ENCODE data around the gene LRIG1. TPM values are rescaled to one million over a fixed set of nuclear protein-coding genes. Genes with fewer than 3 reads are reported as not detected.
A peak's percentile ranks its signal among the peaks of the same experiment; 100 is the strongest.

The LRIG1 gene
- total and polyA plus RNA-seq, 5 experiments from 2014 or later = 4.9 to 13.0 (median 11.1) TPM

GRCh38 chr3:66531256-66531655, 30.4 kb upstream of the LRIG1 start:
- no peaks in the 10 kb centered on the region for H3K36me3 Mint-ChIP-seq
- no peaks in the 10 kb centered on the region for H3K4me1 Mint-ChIP-seq
- H3K9me3 Mint-ChIP-seq = no peaks in the 10 kb centered on the region
- no peak for DNase-seq
- ATAC-seq = no peak
- H3K27ac Mint-ChIP-seq = no peak overlapping the region
- POLR2A ChIA-PET = no interaction called here
- H3K27me3 Mint-ChIP-seq = peaks cover 0 to 4% (median 3%) of the 10 kb centered on the region in 5 donors
- H3K4me3 Mint-ChIP-seq = no peak overlapping the region

- H3K36me3 Mint-ChIP-seq = no peaks in the 10 kb centered on the region
- DNase-seq (no peak), ATAC-seq (no peak)
- H3K27ac Mint-ChIP-seq = no peak overlapping the region
- no peaks in the 10 kb centered on the region for H3K9me3 Mint-ChIP-seq
- H3K4me3 Mint-ChIP-seq = no peak overlapping the region
- peaks cover 7 to 32% (median 11%) of the 10 kb centered on the region in 5 donors for H3K27me3 Mint-ChIP-seq
- POLR2A ChIA-PET = no interaction called here
- peaks cover 0 to 6% (median 5%) of the 10 kb centered on the region in 4 donors for H3K4me1 Mint-ChIP-seq
Measured at GRCh38 chr3:66527246-66527645, 26.4 kb upstream of the LRIG1 start.

GRCh38 chr3:66525771-66526170, 24.9 kb upstream of the LRIG1 start:
- Mint-ChIP-seq H3K4me3 (no peak overlapping the region), H3K36me3 (no peaks in the 10 kb centered on the region), H3K4me1 (peaks cover 0 to 6% (median 5%) of the 10 kb centered on the region in 4 donors), H3K9me3 (no peaks in the 10 kb centered on the region), H3K27me3 (peaks cover 7 to 32% (median 11%) of the 10 kb centered on the region in 5 donors), H3K27ac (no peak overlapping the region)
- ATAC-seq (no peak), DNase-seq (no peak)
- POLR2A ChIA-PET = no interaction called here

GRCh38 chr3:66520724-66521123, 19.9 kb upstream of the LRIG1 start:
- Mint-ChIP-seq H3K36me3 (no peaks in the 10 kb centered on the region), H3K27ac (no peak overlapping the region), H3K4me1 (peaks cover 0 to 6% (median 5%) of the 10 kb centered on the region in 4 donors), H3K9me3 (no peaks in the 10 kb centered on the region), H3K4me3 (no peak overlapping the region), H3K27me3 (peaks cover 10 to 41% (median 13%) of the 10 kb centered on the region in 5 donors)
- DNase-seq (no peak), ATAC-seq (no peak)
- POLR2A ChIA-PET = no interaction called here

DNA sequence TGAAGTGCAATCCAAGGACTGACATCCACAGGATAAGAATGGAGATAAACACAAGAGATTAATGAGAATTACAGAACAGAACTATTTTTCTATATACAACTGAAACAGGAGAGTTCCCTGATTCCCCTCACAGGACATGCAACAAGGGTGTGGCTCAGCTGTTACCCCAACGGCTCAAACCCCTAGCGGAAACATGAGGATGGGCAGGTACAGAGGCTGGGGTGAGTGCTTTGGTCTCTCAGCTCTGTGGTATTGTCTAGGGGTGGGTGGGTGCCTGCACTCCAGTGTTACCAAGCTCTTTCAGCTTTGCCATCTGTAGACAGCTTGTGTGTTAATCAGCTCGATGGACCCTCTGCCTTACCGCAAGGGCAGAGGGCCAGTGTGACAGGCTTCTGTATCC, 17.8 kb upstream of the LRIG1 start:
- no peaks in the 10 kb centered on the region for H3K36me3 Mint-ChIP-seq
- ATAC-seq = no peak
- peak overlapping the region in 1 of 10 donors; percentile 43 for H3K27ac Mint-ChIP-seq
- H3K4me1 Mint-ChIP-seq = no peaks in the 10 kb centered on the region
- H3K9me3 Mint-ChIP-seq = no peaks in the 10 kb centered on the region
- no peak for DNase-seq
- no peak overlapping the region for H3K4me3 Mint-ChIP-seq
- H3K27me3 Mint-ChIP-seq = peaks cover 4 to 31% (median 7%) of the 10 kb centered on the region in 5 donors
- POLR2A ChIA-PET = no interaction called here

- Mint-ChIP-seq H3K36me3 (no peaks in the 10 kb centered on the region), H3K4me3 (no peak overlapping the region), H3K27me3 (peaks cover 5 to 30% (median 8%) of the 10 kb centered on the region in 5 donors), H3K27ac (no peak overlapping the region), H3K4me1 (no peaks in the 10 kb centered on the region), H3K9me3 (no peaks in the 10 kb centered on the region)
- POLR2A ChIA-PET = no interaction called here
- DNase-seq = no peak
- no peak for ATAC-seq
Measured at GRCh38 chr3:66518126-66518525, 17.3 kb upstream of the LRIG1 start.

- Mint-ChIP-seq H3K36me3 (no peaks in the 10 kb centered on the region), H3K4me1 (no peaks in the 10 kb centered on the region), H3K27me3 (peaks cover 3 to 30% (median 9%) of the 10 kb centered on the region in 5 donors), H3K9me3 (no peaks in the 10 kb centered on the region), H3K4me3 (no peak overlapping the region), H3K27ac (no peak overlapping the region)
- POLR2A ChIA-PET = no interaction called here
- ATAC-seq (no peak), DNase-seq (no peak)
Measured at GRCh38 chr3:66517241-66517640, 16.4 kb upstream of the LRIG1 start.

GRCh38 chr3:66508461-66508860, 7.6 kb upstream of the LRIG1 start:
- H3K4me1 Mint-ChIP-seq = peaks cover 0 to 4% (median under 1%) of the 10 kb centered on the region in 4 donors
- POLR2A ChIA-PET = interaction anchor here (0.7 kb wide), 1 partner anchor 24 kb away, joined by 3 read pairs; no protein-coding TSS in a partner anchor
- no peaks in the 10 kb centered on the region for H3K36me3 Mint-ChIP-seq
- ATAC-seq = no peak
- peaks cover under 1 to 18% (median 7%) of the 10 kb centered on the region in 5 donors for H3K27me3 Mint-ChIP-seq
- H3K27ac Mint-ChIP-seq = no peak overlapping the region
- no peak for DNase-seq
- H3K4me3 Mint-ChIP-seq = no peak overlapping the region
- H3K9me3 Mint-ChIP-seq = no peaks in the 10 kb centered on the region

DNA sequence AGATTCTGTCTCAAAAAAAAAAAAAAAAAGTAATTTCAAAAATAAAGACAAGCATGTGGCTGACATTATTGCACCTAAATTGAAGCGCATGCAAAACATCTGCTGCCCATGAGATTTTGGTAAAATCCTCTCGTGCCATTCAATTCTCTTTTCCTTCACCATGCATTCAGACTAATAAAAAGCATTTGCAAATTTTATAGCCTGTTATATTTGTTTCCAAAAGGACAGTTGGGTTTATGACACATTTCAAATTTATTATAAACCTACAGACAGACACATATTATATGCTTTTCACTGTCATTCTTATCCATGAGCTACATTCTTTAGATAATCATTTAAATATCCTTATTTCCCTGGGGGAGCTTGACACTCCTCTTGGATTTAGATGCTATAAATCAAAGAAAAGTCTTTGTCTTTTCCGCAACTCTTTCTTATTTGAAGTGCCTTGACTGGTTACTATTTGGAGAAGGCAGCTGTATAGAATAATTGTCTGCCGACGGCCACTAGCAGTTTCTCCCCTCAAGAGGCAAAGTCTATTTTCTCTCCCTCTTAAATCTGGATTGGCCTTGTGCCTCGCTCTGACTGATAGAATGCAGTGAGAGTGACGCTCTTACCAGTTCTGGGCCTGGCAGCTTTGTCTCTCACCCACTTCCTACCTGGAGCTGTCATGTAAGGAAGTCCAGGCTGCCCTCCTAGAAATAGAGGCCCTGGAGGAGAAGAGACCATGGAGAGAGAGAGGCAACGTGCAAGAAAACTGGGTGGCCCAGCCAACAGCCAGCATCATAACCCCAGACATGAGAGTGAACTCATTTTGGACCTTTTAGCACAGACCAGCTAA, 6.8 kb upstream of the LRIG1 start:
- H3K36me3 Mint-ChIP-seq = no peaks in the 10 kb centered on the region
- POLR2A ChIA-PET = no interaction called here
- peaks cover 3 to 17% (median 5%) of the 10 kb centered on the region in 5 donors for H3K27me3 Mint-ChIP-seq
- no peak overlapping the region for H3K4me3 Mint-ChIP-seq
- no peak overlapping the region for H3K27ac Mint-ChIP-seq
- H3K9me3 Mint-ChIP-seq = no peaks in the 10 kb centered on the region
- ATAC-seq (no peak), DNase-seq (no peak)
- peaks cover 2 to 7% (median 4%) of the 10 kb centered on the region in 4 donors for H3K4me1 Mint-ChIP-seq

DNA sequence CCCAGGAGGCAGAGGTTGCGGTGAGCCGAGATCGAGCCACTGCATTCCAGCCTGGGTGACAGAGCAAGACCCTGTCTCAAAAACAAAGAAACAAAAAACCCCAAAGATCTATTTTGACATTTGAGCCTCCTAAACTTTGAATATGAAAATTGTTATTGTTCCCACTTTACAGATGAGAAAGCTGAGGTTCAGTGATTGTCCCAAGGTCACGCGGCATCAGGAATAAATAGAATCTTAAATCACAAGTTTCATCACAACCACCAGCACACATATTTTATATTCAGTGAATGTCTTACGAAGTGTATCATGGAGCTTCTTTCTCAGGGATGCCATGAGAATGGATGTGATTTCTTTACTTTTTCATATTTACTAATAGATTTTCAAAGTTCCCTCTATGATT, 5.3 kb upstream of the LRIG1 start:
- no peaks in the 10 kb centered on the region for H3K36me3 Mint-ChIP-seq
- H3K9me3 Mint-ChIP-seq = no peaks in the 10 kb centered on the region
- POLR2A ChIA-PET = no interaction called here
- peaks cover 5 to 10% (median 5%) of the 10 kb centered on the region in 5 donors for H3K27me3 Mint-ChIP-seq
- DNase-seq = no peak
- no peak overlapping the region for H3K4me3 Mint-ChIP-seq
- ATAC-seq = no peak
- H3K27ac Mint-ChIP-seq = no peak overlapping the region
- peaks cover 3 to 14% (median 13%) of the 10 kb centered on the region in 4 donors for H3K4me1 Mint-ChIP-seq

DNA sequence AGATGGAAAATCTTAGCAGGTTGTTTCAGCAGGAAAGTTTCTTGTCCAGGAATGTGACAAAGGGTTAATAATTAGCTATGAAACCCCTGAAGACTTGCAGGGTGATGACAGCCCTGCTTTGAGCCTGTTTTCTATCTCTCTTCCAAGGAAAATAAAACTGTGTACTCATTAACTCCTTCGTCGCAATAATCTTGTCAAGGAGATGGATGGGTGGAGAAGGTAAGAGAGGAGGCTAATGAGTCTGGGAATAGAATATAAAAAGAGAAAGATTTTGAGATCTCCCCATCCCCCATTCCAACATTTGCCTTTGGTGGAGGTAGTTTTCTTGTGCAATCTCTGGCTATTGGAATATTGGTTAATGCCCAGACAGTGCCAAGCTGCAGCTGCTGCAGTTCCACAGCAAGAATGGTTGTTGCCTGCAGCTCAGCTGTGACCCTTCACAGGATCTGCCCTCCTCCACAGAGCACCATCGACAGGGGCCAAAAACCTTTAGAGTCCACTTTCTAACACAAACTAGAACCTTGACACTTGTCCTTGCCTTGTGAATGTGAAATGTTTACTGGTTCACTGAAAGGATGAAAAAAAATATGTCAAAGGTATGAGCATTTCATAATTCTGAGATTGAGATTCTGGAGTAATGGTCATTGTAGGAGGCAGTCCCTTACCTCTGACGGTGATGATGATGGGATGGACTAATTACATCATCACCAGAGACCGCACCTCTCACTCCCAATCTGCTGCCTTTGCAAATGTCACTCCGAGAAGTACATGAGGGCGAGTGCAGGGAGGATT, 4.2 kb upstream of the LRIG1 start:
- DNase-seq = no peak
- H3K36me3 Mint-ChIP-seq = no peaks in the 10 kb centered on the region
- no peak overlapping the region for H3K4me3 Mint-ChIP-seq
- POLR2A ChIA-PET = no interaction called here
- peaks cover 0 to 11% (median 5%) of the 10 kb centered on the region in 5 donors for H3K27me3 Mint-ChIP-seq
- H3K9me3 Mint-ChIP-seq = no peaks in the 10 kb centered on the region
- ATAC-seq = no peak
- H3K4me1 Mint-ChIP-seq = peaks cover 4 to 18% (median 14%) of the 10 kb centered on the region in 4 donors
- no peak overlapping the region for H3K27ac Mint-ChIP-seq

- peaks cover 4 to 27% (median 10%) of the 10 kb centered on the region in 5 donors for H3K27me3 Mint-ChIP-seq
- H3K27ac Mint-ChIP-seq = no peak overlapping the region
- H3K36me3 Mint-ChIP-seq = peaks cover 0 to 2% (median 0%) of the 10 kb centered on the region in 3 donors
- peaks cover 0 to 2% (median 0%) of the 10 kb centered on the region in 9 donors for H3K9me3 Mint-ChIP-seq
- H3K4me1 Mint-ChIP-seq = peaks cover 11 to 36% (median 31%) of the 10 kb centered on the region in 4 donors
- DNase-seq (no peak), ATAC-seq (no peak)
- POLR2A ChIA-PET = interaction anchor here (0.5 kb wide), 1 partner anchor 174 kb away, joined by 7 read pairs; no protein-coding TSS in a partner anchor
- H3K4me3 Mint-ChIP-seq = peak overlapping the region in 1 of 10 donors; percentile 77
Measured at GRCh38 chr3:66502981-66503380, 2.2 kb upstream of the LRIG1 start.
